Caki2 (cell line): Measurements from ENCODE around the gene SMCO3. TPM values are rescaled to one million over a fixed set of nuclear protein-coding genes. Genes with fewer than 3 reads are reported as not detected.

Experiments
- DNase-seq: peaks from one replicate; pipeline ENCODE4 v3.0.0-alpha.2; 2015; ENCODE audit warnings: low read depth
- in situ Hi-C: cut with HindIII; loops from 2 replicates; pipeline ENCODE4 v1.10.0; 2016; ENCODE audit warnings: low sequenced_read_pairs, low pct_unique_long_range_greater_than_20kb, mixed read lengths
- total RNA-seq: library from RNA; depleted of rRNA; stranded (reverse); fragments of >200 nt; shearing (Covaris generic); gene quantifications from 2 replicates; pipeline ENCODE4 v1.2.3, GENCODE V29; 2014; ENCODE audit warnings: low replicate concordance; rRNA removed

SMCO3 gene
- total RNA-seq: not detected in 2 replicates

DNA sequence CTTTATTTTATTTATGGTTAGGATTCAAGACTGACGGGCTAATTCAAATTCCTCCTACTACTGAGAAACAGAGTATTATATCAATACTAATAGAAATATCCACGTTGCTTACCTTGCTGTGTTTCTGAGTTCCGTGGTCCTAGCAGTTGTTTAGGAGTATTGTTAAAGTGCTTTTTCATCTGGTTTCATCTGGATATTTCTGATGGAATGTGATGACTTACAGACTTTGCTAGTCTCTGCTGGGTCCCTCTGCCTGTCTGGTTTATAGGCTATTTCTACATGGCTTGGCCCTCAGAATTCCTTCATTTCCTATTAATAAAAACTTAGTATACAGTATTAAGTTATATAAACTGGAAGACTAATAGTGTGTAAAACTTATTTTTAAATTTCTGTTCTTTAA lies at the start of gene SMCO3:
TSS of gene SMCO3 (minus strand) at position 169 of the 400 bp plus-strand sequence. CDS start 7,502 bp downstream, outside the sequence.
- in situ Hi-C loops: no loop called here
- no peak for DNase-seq

DNA sequence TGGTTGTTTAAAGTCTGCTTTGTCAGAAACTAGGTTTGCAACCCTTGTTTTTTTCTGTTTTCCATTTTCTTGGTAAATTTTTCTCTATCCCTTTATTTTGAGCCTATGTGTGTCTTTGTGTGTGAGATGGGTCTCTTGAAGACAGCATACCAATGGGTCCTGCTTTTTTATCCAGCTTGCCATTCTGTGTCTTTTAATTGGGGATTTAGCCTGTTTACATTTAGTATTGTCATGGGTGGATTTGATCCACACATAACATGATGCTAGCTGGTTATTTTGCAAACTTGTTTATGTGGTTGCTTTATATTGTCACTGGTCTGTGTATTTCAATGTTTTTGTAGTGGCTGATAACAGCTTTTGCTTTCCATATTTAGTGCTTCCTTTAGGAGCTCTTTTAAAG lies 46.5 kb upstream of the SMCO3 start:
- in situ Hi-C loops: no loop called here
- DNase-seq: no peak

DNA sequence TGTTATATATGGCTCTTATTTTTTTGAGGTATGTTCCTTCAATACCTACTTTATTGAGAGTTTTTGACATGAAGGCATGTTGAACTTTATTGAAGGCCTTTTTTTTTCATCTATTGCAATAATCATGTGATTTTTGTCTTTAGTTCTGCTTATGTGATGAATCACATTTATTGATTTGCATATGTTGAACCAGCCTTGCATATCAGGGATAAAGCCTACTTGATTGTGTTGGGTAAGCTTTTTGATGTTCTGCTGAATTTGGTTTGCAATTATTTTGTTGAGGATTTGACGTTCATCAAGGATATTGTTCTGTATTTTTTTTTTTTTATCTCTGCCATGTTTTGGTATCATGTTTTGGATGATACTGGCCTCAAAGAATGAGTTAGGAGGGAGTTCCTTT lies 44.5 kb upstream of the SMCO3 start:
- DNase-seq: no peak
- in situ Hi-C loops: no loop called here

DNA sequence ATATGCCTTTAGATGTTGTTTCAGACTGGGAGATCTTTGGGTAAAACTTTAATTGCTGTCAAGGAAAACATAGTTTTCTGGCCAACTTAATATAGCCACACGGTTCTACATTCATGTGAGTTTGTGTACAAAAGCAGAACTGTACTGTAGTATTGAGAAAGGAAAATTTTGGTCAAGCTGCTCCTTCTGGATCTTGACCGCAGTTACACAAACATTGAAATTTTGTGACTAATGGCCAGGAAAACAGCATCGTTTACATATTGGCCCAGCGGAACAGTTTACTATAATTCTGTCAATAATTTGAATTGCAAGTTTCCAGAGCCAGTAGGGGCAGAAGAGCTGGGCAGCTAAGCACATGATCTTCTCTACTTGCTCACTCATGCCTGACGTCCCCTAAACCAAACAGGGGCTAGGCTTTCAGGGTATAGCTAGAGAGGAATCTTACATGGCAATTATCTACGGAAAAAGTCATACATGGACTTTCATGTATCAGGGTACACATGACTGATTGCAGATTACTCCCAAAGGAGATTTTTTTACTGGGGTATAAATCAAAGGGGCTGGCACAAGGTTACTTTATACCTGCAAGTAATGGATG lies 40.7 kb upstream of the SMCO3 start:
- in situ Hi-C loops: no loop called here
- no peak for DNase-seq

DNA sequence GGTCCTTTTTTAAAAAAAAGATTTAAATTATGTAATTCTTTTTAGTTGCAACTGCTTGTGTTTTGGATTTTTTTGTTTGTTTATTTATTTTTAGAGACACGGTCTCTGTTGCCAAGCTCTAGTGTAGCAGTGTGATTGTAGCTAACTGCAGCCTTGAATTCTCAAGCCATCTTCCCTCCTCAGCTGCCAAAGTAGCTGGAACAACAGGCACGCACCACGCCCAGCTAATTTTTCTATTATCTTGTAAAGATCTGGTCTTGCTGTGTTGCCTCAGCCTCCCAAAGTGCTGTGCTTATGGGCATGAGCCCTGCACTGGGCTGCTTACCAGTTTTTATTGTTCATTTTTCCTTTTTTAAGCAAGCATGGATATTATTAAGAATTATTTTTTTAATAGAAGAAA lies 40.0 kb upstream of the SMCO3 start:
- no peak for DNase-seq
- in situ Hi-C loops: no loop called here

DNA sequence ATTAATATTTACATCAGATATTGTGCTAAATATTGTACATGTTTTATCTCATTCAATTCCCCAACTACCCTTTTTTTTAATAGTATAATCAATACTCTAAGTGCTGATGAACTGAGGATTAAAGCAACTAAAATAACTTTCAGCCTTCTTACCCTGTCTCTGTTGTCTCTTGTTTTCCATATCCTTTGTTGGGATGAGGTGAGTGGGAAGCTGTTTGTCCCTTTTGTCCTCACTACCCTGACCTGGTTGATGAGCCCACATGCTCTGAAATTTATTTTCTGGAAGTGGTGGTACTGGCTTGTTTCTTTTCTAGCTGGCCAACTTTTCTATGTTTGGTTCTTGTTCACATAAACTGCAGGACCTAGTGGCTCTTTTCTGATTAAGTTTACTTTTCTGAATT lies 38.9 kb upstream of the SMCO3 start:
- in situ Hi-C loops: no loop called here
- DNase-seq: no peak

DNA sequence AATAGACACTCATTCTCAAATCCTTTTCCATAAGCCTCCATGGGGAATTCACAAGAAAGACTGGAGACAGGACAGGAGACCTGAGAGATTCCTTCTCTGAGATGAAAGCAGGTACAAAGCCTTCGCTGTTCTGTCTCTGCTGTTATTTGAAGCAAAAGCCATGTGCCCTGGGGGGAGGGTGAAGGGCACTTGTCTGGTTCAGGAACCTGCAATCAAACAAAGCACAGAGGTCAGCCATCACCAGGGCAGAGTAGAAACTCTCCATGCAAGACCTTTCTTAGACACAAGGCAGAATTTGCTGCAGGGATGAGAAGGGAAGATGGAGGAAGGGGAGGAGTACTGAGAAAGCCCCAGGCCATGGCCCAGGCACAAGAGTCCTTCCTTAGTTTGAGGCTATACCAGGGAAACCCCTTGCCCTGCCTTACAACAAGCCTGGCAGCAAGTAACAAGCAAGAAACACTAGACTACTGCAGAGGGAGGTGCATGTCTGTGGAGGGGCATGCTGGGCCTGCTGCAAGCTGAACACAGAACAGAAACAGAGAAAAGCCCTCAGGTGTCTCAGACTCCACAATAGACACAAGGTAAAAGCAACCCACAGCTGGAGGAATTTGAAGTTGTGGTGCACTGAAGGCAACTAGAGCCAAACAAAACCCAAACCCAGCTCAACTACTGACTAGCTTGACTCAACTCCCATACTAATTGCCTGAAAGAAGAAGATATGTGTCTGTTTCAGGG lies 37.1 kb upstream of the SMCO3 start:
- in situ Hi-C loops: no loop called here

DNA sequence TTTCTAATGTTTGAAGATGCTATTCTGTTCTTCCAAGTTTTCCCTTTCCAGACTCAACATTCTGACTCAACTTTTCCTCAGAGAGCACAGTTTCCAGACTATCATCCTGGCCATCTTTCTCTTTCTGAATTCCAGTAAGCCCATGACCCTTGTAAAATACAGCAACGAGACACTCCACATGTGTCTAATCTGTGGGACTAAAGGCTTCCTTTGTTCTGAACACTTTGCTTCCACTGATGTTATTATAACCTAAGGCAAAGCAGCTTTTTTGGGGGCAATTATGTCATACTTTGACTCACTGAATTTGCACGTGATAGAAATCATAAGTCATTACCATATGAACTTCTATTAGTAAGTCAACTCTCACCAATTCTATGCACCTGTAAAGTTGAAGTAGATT lies 35.7 kb upstream of the SMCO3 start:
- in situ Hi-C loops: no loop called here
- no peak for DNase-seq

More for the DNA sequence above, 37.1 kb upstream of the SMCO3 start:
- DNase-seq: no peak

DNA sequence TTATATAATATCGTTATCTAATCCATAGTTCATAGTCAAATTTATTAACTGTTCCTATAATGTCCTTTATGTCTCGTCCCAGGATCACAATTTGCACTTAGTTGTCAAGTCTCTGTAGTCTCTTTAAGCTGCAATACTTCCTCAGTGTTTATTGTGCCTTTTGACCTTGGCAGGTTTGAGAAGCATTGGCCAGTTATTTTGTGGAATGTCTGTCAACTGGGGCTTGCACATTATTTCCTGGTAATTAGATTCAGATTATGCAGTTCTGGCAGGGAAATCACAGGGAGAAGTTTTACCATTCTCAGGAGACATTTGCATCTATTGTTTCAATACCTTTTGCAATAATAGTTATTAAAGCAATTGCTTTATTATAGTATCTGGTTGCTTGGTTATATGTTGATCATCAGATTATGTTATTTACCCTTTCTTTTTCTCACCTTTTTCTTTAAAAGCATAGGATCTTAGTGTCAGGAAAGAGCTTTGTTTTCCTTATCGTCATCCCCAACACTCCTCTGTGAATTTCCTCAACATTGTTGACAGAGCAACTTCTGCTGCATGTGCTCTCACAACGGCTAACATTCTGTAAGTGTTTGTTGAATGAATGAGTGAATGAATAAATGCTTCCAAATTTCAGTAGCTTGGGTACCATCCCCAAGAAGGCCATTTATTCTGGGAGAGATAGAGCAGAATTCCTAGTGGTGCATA lies 33.0 kb upstream of the SMCO3 start:
- no peak for DNase-seq
- in situ Hi-C loops: no loop called here

DNA sequence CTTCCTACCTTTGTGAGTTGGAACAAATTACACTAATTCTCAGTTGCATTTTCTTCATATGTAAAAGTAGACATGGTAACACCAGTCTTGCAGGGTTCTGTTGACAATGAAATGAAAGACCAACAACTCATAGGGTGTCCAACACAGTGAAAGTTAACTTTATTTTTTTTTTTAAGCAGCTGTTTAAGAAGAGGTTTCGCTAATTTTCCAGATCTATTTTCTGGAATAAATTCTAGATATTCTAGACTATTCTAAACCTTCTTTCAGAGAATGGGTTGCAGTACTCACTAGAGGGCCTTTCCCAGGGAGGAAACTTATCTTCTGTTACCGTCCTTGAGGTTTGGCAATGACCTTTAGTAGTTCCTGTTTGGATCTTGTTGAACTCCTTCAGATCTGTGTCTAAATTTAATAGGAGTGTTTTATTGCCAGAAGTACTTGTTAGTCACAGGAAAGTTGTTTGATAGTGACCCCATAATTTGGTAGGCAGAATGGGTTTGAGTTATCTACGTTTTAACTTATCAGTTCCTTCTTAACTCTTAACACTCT lies 32.1 kb upstream of the SMCO3 start:
- in situ Hi-C loops: no loop called here
- no peak for DNase-seq

DNA sequence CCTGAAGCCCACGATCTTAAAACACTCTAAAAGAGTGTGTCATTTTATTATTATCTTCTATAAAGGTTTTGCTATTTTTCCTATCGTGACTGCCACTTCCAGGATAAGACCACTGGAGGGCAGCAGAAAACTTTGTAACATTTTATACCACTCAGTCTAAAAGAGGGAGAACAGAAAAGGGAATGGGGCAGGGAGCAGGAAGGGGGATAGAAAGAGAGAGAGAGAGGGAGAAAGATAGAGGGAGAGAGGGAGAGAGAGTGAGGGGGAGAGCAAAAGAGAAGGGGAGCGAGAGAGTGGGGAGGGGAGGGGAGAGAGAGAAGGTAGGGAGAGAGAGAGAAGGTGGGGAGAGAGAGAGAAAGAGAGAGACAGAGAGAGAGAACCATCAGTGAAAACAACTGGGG lies 31.4 kb upstream of the SMCO3 start:
- in situ Hi-C loops: no loop called here
- DNase-seq: peak; percentile 61

DNA sequence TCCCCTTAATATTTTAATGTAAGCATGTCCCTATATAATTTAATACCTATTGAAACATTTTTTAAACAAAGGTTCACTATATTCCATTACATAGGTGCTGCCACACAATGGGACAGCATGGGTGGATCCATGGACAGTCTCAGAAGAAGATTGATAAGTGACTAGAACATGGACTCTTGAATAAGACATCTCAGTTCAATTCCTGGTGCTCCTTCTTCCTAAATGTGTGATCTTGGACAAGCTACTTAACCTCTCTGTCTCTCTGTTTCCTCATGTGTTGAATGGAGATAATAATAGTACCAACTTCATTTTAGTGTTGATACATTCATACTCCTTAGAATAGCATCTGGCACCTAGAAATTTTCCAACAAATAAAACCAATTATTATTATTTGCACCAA lies 30.4 kb upstream of the SMCO3 start:
- no peak for DNase-seq

DNA sequence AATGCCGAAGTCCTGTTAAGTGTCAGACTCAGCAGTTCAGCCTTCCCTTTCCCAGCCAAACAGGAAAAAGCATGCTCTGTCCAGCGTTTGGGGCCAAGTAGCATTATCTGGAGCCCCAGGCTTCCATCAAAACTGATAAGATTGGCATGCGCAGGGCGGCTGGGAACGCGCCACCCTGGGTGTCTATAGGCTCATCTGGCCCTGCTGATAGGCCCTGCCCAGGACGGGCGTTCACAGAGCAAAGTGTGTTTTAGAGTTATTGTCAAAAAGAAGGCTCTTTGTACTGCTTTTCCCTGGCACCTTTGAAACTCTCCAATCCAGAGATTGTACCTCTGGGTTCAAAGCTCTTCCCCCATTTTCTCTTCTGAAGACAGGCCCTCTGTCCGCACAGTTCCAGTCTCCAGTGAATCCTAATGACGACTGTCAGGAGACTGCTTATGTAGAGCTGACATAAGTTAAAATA lies 29.5 kb upstream of the SMCO3 start, which contains the start of gene ART4:
TSS of gene ART4 (minus strand) at position 102 of the 463 bp plus-strand sequence. CDS start 413 bp downstream, outside the sequence.
- in situ Hi-C loops: no loop called here

More for the DNA sequence above, 30.4 kb upstream of the SMCO3 start:
- in situ Hi-C loops: no loop called here

DNA sequence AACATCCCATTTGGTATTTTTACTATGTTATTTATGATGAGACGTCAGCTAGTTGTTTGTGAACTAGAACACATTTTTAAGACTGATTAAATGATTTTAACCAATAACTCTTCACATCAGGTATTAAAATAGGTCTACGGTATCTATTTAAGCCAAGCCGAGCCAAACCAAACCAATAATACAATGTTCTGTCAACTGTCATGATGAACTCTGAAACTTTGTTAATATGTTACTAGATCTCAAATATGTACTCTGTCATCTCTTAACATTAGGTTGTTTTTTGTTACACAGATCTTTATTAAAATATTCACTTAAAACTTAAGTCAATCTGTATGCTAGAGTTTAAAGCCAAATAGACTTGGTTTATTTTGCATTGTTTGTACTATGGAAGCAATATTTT lies 28.3 kb upstream of the SMCO3 start:
- in situ Hi-C loops: no loop called here
- DNase-seq: no peak

More for the DNA sequence above, 29.5 kb upstream of the SMCO3 start, which contains the start of gene ART4:
- DNase-seq: no peak

DNA sequence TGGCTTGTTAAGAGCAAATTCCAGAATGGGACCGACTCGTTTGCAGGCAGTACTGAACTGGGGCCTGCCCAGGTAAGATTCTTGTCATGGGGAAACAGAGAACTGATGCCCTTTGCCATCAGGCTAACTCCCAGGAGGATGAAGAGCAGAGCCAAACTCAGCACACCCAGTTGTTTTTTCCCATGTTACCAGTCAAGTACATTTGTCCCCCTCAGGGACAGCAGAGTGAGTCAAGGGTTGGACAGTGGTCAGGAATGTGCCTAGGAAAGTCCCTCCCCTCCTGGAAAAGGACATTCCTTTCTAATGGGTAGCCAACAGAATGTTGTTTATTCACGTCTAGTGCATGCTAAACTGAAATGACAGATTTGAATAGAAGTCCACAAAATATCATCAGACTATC lies 27.8 kb upstream of the SMCO3 start:
- peak; percentile 76 for DNase-seq
- in situ Hi-C loops: no loop called here

DNA sequence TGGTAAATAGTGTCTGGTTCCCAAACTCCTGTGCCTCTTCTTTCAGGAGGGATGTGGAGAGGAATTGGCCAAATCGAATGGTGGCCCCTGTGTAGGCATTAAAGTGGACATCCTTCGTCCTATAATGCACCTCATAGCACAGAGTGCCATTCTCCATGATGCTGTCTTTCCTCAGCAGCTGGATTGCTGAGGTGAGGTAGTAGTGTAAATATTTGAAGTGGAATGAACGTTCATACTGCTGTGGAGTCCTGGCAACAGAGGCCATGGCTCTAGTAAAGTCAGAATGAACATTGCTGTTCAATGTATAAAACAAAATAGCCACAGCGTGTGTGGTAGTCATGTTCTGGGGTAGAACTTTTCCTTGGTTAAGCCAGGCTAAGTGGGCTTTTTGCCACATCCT lies 26.6 kb upstream of the SMCO3 start:
- no peak for DNase-seq

DNA sequence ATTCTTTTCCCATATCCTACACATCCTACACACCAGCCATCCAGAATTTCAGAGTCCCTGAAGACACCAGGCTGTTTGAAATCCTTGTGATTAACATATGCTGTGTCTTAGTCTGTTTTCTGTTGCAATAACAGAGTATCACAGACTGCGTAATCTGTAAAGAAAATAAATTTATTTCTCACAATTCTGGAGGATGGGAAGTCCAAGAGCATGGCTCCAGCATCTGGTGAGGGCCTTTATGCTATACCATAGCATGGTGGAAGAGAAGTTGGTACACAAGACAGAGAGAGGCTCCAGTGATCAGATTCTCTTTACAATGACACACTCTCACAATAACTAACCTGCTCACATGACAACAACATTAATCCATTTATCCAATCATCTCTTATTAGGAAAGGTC lies 25.3 kb upstream of the SMCO3 start:
- in situ Hi-C loops: no loop called here
- DNase-seq: no peak

More for the DNA sequence above, 26.6 kb upstream of the SMCO3 start:
- in situ Hi-C loops: no loop called here

DNA sequence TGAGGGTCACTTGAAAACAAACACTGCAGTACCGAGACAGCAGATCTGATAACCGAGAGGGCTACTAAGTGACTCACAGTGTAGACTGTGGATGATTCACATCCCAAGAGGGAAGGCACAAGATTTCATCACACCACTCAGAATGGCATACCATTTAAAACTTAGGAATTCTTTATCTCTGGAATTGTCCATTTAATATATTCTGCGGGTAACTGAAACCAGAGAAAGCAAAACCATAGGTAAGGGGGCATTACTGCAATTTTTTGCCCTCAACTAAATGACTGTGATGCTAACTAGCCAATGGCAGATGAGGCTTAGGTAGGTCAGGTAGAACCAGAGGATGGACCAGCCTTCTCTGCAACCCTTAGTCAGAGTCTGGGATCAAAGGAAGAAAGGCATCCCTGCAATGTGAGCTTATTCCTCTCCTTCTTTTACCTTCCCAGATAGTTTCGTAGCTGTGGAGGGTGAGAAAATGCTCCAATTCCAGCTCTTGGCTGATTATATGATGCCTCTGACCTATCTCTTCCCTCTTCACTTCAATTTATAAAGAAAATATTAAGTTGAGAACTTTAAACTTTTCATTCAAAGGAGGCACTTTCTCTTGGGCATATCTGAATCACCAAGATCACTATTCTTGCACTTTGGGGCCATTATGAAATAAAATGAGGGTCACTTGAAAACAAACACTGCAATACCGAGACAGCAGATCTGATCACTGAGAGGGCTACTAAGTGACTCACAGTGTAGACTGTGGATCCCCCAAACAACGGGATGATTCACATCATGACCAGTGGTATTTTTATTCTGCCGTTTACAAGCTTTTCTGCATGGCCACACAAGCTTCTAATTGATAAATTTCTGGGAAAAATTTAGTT lies 22.6 kb upstream of the SMCO3 start:
- in situ Hi-C loops: no loop called here

More for the DNA sequence above, 22.6 kb upstream of the SMCO3 start:
- DNase-seq: peak; percentile 76
